GM08714 (cell line): ENCODE data around the gene CHRNG.

Source experiments
- H3K4me3 ChIP-seq: fragments of 200-500 bp; sonication (Bioruptor generic); 2 replicates; pipeline ENCODE4 v1.5.1; 2014; ENCODE audit warnings: mild to moderate bottlenecking, low read length, inconsistent platforms
- ZNF274 ChIP-seq: IDR thresholded peaks from 2 replicates; pipeline ENCODE4 v1.6.1; 2012; ENCODE audit warnings: mild to moderate bottlenecking, low read depth, low read length

Gene CHRNG

GRCh38 chr2:232539298-232540231 is at the start of gene CHRNG:
TSS of gene CHRNG (plus strand) at chr2:232539692. CDS start at chr2:232539748, 56 bp downstream.
- H3K4me3 ChIP-seq = no peak within 1 kb of the TSS
- no peak for TF ChIP-seq ZNF274

GRCh38 chr2:232490221-232491138 is 49.0 kb upstream of the CHRNG start:
- no peak overlapping the region for H3K4me3 ChIP-seq
- TF ChIP-seq ZNF274 = no peak

- no peak for TF ChIP-seq ZNF274
- H3K4me3 ChIP-seq = no peak overlapping the region
These were observed 48.2 kb upstream of the CHRNG start for GRCh38 chr2:232491139-232491780.

GRCh38 chr2:232492236-232492848 is 47.1 kb upstream of the CHRNG start:
- TF ChIP-seq ZNF274 = no peak
- H3K4me3 ChIP-seq = no peak overlapping the region

GRCh38 chr2:232492963-232493700 is 46.4 kb upstream of the CHRNG start:
- no peak overlapping the region for H3K4me3 ChIP-seq
- TF ChIP-seq ZNF274 = no peak

- no peak overlapping the region for H3K4me3 ChIP-seq
- no peak for TF ChIP-seq ZNF274
These were observed 45.6 kb upstream of the CHRNG start for GRCh38 chr2:232493701-232494474.

- H3K4me3 ChIP-seq = no peak overlapping the region
- no peak for TF ChIP-seq ZNF274
These were observed 45.0 kb upstream of the CHRNG start for GRCh38 chr2:232494542-232494941.

- no peak overlapping the region for H3K4me3 ChIP-seq
- TF ChIP-seq ZNF274 = no peak
These were observed 44.2 kb upstream of the CHRNG start for GRCh38 chr2:232495292-232495691.

- no peak for TF ChIP-seq ZNF274
- no peak overlapping the region for H3K4me3 ChIP-seq
These were observed 42.8 kb upstream of the CHRNG start for GRCh38 chr2:232496501-232497270.

GRCh38 chr2:232497348-232497747 is 42.1 kb upstream of the CHRNG start:
- H3K4me3 ChIP-seq = no peak overlapping the region
- no peak for TF ChIP-seq ZNF274

- H3K4me3 ChIP-seq = no peak overlapping the region
- no peak for TF ChIP-seq ZNF274
These were observed 41.0 kb upstream of the CHRNG start for GRCh38 chr2:232498452-232498851.

- H3K4me3 ChIP-seq = no peak overlapping the region
These were observed 38.1 kb upstream of the CHRNG start for GRCh38 chr2:232501331-232501771.

More at GRCh38 chr2:232501331-232501771, 38.1 kb upstream of the CHRNG start:
- no peak for TF ChIP-seq ZNF274
